HUES6 (cell line): ENCODE data around the gene GSG1L.

Source experiments
- H3K27ac ChIP-seq: 2 replicates; pipeline ENCODE4 v1.7.0; 2013; ENCODE audit warnings: low read depth, mild to moderate bottlenecking, low read length, inconsistent platforms
- H3K27me3 ChIP-seq: 2 replicates; pipeline ENCODE4 v1.6.1; 2013; ENCODE audit warnings: low read length; ENCODE audit not compliant: control insufficient read depth, insufficient read depth
- H3K36me3 ChIP-seq: 2 replicates; pipeline ENCODE4 v1.6.1; 2013; ENCODE audit warnings: low read length; ENCODE audit not compliant: control insufficient read depth, insufficient read depth
- H3K4me1 ChIP-seq: 2 replicates; pipeline ENCODE4 v1.6.1; 2013; ENCODE audit warnings: low read length; ENCODE audit not compliant: control insufficient read depth, insufficient read depth
- H3K4me3 ChIP-seq: 2 replicates; pipeline ENCODE4 v1.5.1; 2013; ENCODE audit warnings: low read depth, low read length
- H3K9ac ChIP-seq: one replicate; pipeline ENCODE4 v1.6.1; 2013; ENCODE audit warnings: mild to moderate bottlenecking, low read length
- H3K9me3 ChIP-seq: 2 replicates; pipeline ENCODE4 v1.6.1; 2013; ENCODE audit warnings: low read depth, low read length; ENCODE audit not compliant: control insufficient read depth, insufficient read depth

GSG1L gene

DNA sequence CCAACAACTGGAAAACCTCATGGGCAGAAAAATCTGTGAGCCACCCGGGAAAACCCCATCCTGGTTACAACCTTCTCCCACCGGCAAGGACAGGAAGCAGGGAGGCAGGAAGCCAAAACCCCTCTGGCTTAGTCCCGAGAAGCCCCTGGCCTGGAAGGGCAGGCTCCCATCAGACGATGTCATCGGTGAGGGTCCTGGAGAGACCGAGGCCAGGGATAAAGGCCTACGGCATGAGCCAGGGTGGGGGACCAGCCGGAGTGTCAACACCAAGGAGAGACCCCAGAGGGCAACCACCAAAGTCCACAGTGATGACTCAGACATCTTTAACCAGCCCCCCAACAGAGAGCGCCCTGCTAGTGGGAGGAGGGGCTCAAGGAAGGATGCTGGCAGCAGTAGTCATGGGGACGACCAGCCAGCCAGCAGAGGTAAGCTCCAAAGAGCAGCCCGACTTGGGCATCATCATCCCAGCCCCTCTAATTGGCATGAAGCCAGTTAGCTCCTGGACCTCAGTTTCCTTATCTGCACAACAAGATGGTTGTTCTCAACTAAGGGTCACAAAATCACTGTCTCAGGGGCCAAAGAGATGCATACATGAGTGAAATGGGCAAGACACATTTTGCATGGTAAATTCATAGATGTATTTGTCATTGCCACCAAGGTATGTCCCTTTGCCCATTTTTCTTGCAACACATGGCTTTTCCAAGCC is 322.9 kb downstream of the GSG1L start:
- H3K36me3 ChIP-seq, result peaks cover 6% of the 10 kb centered on the region
- no peaks in the 10 kb centered on the region for H3K4me1 ChIP-seq
- no peak overlapping the region for H3K4me3 ChIP-seq
- H3K27ac ChIP-seq, result no peak overlapping the region
- H3K9me3 ChIP-seq, result no peaks in the 10 kb centered on the region
- no peak overlapping the region for H3K9ac ChIP-seq
- H3K27me3 ChIP-seq, result no peaks in the 10 kb centered on the region

DNA sequence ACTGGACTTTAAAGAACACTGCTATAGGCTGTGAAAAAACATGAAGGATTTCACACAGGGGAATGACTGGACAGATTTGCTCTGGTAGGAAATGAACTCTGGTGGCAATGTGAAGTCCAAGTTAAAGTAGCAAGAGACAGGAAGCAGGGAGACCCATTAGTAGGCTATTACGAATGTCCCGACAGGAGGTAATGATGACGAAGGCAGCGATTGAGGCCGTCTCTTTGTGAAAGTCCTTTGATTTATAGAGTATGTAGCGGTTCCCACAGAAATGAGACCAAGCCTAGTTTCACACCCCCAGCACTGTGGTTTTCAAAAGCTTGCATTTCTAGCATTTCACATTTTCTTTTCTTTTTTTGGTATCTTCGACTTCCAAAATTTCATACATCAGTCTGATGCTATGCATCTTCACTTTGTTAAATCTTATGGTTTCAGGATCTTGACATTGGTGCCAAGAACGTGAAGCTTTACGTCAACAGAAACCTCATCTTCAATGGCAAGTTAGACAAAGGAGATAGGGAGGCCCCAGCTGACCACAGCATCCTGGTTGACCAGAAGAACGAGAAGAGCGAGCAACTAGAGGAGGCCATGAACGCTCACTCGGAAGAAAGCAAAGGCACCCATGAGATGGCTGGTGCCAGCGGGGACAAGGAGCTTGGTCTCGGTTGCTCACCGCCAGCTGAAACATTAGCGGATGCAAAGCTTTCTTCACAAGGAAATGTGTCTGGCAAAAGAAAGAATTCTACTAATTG is 323.7 kb downstream of the GSG1L start:
- H3K36me3 ChIP-seq, result peaks cover 6% of the 10 kb centered on the region
- H3K9ac ChIP-seq, result no peak overlapping the region
- no peaks in the 10 kb centered on the region for H3K27me3 ChIP-seq
- no peaks in the 10 kb centered on the region for H3K4me1 ChIP-seq
- no peak overlapping the region for H3K4me3 ChIP-seq
- no peaks in the 10 kb centered on the region for H3K9me3 ChIP-seq
- no peak overlapping the region for H3K27ac ChIP-seq

DNA sequence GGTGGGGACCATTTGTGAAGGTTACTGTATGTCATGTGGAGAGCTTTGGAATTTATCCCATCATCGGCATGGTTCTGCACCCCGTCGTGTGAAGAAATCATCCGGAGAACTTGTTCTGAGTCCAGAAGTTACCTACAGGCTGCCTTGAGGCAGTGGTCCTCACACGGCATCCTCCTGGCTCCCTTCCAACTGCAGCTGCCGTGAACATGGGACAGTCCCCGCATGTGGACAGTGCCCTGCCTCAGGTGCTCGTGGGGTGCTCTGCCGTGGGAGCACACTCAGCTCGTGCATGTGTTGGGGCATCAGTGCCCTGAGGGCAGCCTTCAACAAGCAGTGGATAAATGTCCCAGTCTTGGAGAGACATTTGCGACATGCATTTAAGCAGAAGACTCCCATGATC is 324.9 kb downstream of the GSG1L start:
- Histone ChIP-seq H3K27ac (no peak overlapping the region), H3K9ac (no peak overlapping the region), H3K4me1 (no peaks in the 10 kb centered on the region), H3K9me3 (no peaks in the 10 kb centered on the region), H3K36me3 (peaks cover 6% of the 10 kb centered on the region), H3K4me3 (no peak overlapping the region), H3K27me3 (no peaks in the 10 kb centered on the region)
